ENCODE measurements around the gene DNHD1.
A peak's percentile ranks its signal among the peaks of the same experiment; 100 is the strongest.

The DNHD1 gene, protein sequence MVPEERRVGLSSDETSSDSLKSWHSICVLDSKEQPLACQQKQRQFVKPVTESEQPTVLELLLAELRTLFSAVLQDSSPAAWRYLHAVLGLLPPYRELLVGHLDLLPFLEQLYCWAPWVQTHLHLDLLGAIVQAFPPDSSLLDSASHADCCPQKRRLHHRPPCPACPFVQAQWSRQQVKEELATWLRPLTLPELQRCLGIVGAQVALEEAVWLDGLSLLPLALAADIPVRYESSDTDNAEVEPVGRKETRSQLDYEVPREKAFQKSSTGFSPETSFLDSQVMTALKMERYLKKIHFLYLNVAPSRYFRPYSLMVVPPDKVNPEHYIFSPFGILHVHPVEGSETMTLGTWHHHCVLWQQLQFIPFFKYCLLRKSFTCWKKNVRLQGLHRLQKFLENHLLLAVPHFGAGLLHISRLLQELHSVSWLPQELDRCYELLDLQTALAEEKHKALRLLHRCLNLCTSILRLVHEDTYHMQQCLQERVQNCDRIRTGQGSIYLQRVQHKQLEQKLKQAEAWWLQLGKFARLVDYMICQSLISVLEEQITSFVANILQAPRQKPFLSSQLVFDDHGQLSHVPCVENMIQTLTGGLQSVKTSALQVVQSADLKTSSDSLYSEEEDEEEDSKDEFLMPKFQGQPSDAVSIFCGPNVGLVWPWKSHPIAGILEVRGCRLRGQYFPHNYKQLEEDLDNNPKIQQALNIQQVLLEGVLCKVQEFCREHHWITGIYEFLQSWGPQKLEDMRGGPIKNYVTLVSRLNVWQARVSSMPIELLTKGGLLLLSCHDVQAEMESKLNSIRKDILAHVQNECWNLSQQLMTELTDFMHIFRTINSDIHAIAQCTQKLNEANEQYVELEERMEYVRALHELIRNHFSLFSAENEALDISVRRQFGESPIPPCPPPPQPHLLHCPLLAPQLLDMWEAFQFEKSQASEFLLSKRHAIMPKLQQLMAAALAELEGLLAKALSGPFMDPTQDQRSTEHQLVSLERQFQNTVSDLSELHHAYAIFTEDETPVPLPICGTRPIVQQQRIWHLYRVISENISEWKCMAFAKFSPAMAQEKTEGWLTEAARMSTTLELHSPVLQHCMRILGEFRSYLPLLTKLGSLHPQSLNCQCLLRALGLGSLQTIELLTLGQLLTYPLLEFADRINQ (N-terminal part only)

GRCh38 chr11:6497069-6497839, at the start of gene DNHD1:
Gene DNHD1, plus strand, starts transcription at chr11:6497280. Its CDS starts 936 bp downstream, at chr11:6498216.
- FAIRE-seq (no peak), DNase-seq (ENCODE audit: insufficient read length, low spot score) (no peak)
- TF ChIP-seq POLR2A (IDR thresholded peaks at IDR 0.05; ENCODE audit: low read depth, low read length): no peak

DNA sequence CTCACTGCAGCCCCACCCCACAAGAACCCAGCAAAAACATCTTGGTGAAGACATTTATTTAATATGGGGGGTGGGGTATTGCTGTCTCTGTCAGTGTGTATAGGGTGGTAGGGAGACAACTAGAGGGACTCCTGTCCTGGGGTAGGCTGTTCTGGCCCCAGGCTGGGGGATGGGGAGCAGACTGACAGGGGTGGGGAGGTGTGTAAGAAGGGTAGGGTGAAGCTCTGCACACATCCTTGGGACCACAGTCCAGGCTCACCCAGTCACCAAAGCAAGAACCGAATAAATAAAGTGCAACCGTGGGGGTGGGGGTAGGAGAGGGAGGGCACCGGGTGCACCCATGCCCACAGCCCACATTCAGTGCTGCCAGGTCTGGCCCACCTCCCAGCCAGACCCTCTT, 48.5 kb upstream of the DNHD1 start:
- no peak for TF ChIP-seq POLR2A (IDR thresholded peaks at IDR 0.05; ENCODE audit: low read depth, low read length)
- DNase-seq (ENCODE audit: insufficient read length, low spot score) (no peak), FAIRE-seq (no peak)

- no peak for DNase-seq (ENCODE audit: insufficient read length, low spot score)
- TF ChIP-seq POLR2A (IDR thresholded peaks at IDR 0.05; ENCODE audit: low read depth, low read length): no peak
- FAIRE-seq: no peak
Observed at GRCh38 chr11:6452219-6452618, 44.9 kb upstream of the DNHD1 start.

- no peak for FAIRE-seq
- no peak for TF ChIP-seq POLR2A (IDR thresholded peaks at IDR 0.05; ENCODE audit: low read depth, low read length)
- no peak for DNase-seq (ENCODE audit: insufficient read length, low spot score)
Observed at GRCh38 chr11:6453152-6453551, 43.9 kb upstream of the DNHD1 start.

GRCh38 chr11:6455070-6455469, 42.0 kb upstream of the DNHD1 start:
- TF ChIP-seq POLR2A (IDR thresholded peaks at IDR 0.05; ENCODE audit: low read depth, low read length): no peak
- FAIRE-seq (no peak), DNase-seq (ENCODE audit: insufficient read length, low spot score) (no peak)

GRCh38 chr11:6456361-6457073, 40.6 kb upstream of the DNHD1 start:
- FAIRE-seq (no peak), DNase-seq (ENCODE audit: insufficient read length, low spot score) (no peak)
- no peak for TF ChIP-seq POLR2A (IDR thresholded peaks at IDR 0.05; ENCODE audit: low read depth, low read length)

GRCh38 chr11:6457581-6458320, 39.3 kb upstream of the DNHD1 start:
- TF ChIP-seq POLR2A (IDR thresholded peaks at IDR 0.05; ENCODE audit: low read depth, low read length): no peak
- DNase-seq (ENCODE audit: insufficient read length, low spot score): no peak
- FAIRE-seq: no peak

DNA sequence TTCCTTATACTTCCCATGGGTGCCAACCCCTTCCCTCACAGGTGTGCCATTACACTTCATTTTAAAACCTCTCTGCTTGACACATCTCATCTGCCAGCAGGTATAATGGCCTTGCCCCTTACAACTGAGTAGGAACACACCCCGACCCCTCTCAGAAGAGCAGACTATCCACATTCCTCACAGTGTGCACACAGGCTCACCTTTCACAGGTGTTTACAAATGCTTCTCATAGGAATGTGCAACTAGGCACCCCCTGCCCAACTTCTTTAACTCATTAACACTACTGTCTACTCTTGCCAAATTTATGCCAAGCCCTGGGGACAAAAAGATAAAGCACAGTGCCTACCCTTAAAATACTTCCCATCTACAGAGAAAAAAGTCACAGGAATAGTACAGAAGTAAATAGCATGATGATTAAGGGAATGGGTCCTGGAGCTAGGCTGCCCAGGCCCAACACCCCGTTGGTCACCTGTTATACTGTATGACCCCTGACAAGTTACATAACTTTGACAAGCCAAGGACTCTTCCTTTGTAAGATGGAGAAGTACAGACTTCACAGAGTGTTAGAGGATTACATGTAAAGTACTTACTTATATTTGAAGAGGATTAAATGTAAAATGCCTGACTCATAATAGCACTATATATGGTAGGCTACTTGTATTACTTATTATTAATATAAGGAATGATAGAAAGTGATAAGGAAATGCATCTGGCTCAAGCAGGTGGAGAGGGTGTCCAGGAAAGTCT, 38.6 kb upstream of the DNHD1 start:
- DNase-seq (ENCODE audit: insufficient read length, low spot score): no peak
- TF ChIP-seq POLR2A (IDR thresholded peaks at IDR 0.05; ENCODE audit: low read depth, low read length): no peak
- no peak for FAIRE-seq

DNA sequence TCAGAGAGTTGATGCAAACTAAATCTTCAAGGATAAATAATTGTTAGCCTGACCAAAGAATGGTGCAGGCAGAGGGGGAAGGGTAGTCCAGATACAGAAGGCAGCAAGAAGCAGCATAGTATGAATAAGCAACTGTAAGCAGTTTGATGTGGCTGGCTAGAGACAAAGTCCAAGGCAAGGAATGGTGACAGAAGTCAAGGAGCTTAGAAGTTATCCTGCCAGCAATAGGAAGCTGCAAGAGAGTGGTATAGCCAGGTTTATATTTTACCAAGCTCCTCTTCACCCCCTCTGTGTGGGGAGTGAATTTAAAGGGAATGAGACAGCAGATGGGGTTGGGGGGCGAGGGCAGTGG, 38.0 kb upstream of the DNHD1 start:
- TF ChIP-seq POLR2A (IDR thresholded peaks at IDR 0.05; ENCODE audit: low read depth, low read length): no peak
- DNase-seq (ENCODE audit: insufficient read length, low spot score) (no peak), FAIRE-seq (no peak)

- TF ChIP-seq POLR2A (IDR thresholded peaks at IDR 0.05; ENCODE audit: low read depth, low read length): peak; percentile 30; the same call in 1 of the 2 replicates
- peak; percentile 97 for DNase-seq (ENCODE audit: insufficient read length, low spot score)
- peak; percentile 62 for FAIRE-seq
Observed at GRCh38 chr11:6468712-6469495, 28.2 kb upstream of the DNHD1 start.

DNA sequence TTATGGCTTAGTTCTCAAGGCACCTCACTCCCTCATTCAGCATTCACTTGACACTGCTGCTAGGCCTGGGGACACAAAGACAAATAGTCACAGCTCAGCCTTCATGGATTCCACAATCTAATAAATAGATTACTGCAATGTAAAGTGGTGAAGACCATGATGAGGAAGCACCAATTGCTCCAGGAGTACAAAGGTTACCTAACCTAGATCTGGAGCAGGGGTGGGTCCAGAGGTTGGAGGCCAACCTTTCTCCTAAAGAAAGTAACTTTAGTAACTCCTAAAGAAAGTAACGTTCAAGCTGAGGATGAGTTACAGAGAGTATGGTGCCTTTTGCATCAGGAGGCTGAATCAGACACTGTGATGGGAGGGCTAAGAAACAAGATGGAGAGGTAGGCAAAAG, 27.5 kb upstream of the DNHD1 start:
- DNase-seq (ENCODE audit: insufficient read length, low spot score) (no peak), FAIRE-seq (no peak)
- TF ChIP-seq POLR2A (IDR thresholded peaks at IDR 0.05; ENCODE audit: low read depth, low read length): no peak
